ENCODE results near the gene COL24A1. TPM values are rescaled to one million over a fixed set of nuclear protein-coding genes. Genes with fewer than 3 reads are reported as not detected.

The COL24A1 gene
- polyA plus RNA-seq, 1 donor = 1.6 TPM

- H3K27ac ChIP-seq (ENCODE audit: low read length) = no peak overlapping the region
- WGBS (ENCODE audit: insufficient coverage, low lambda C conversion rate) = 80% methylated on average over 1 of the region's 1 CpG
- no peaks in the 10 kb centered on the region for H3K27me3 ChIP-seq (ENCODE audit: control insufficient read depth, insufficient read depth, low read length)
- H3K4me3 ChIP-seq (ENCODE audit: low read length) = no peak overlapping the region
- no peaks in the 10 kb centered on the region for H3K36me3 ChIP-seq (ENCODE audit: control insufficient read depth, insufficient read depth, low read length)
- no peaks in the 10 kb centered on the region for H3K4me1 ChIP-seq (ENCODE audit: control insufficient read depth, insufficient read depth, low read length)
- no peaks in the 10 kb centered on the region for H3K9me3 ChIP-seq (ENCODE audit: control insufficient read depth, low read depth, low read length)
- no peak for DNase-seq
These were observed 34.3 kb upstream of the COL24A1 start for GRCh38 chr1:86190873-86191272.

DNA sequence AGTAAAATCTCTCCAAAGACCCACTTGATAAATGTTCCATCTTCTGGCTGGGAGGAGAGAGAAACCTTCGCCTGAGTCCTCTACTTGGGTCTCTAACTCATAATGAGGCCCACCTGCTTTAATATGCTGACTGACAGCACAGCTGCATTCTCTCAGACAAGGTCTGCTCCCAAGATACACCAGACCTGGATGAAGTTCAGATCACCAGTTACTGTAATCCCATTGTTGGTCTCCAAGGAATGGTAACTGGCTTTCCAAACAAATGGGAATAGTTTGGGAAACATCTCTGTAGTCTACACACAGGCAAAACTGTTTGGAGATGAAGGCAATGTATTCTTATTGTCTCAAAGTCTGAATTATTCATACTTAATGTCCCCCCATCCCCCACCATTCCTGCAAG lies 27.9 kb upstream of the COL24A1 start:
- H3K27ac ChIP-seq (ENCODE audit: low read length) = no peak overlapping the region
- H3K36me3 ChIP-seq (ENCODE audit: control insufficient read depth, insufficient read depth, low read length) = no peaks in the 10 kb centered on the region
- no peaks in the 10 kb centered on the region for H3K4me1 ChIP-seq (ENCODE audit: control insufficient read depth, insufficient read depth, low read length)
- H3K9me3 ChIP-seq (ENCODE audit: control insufficient read depth, low read depth, low read length) = no peaks in the 10 kb centered on the region
- no peak overlapping the region for H3K4me3 ChIP-seq (ENCODE audit: low read length)
- no peaks in the 10 kb centered on the region for H3K27me3 ChIP-seq (ENCODE audit: control insufficient read depth, insufficient read depth, low read length)
- no CpG with 5 or more reads among the region's 1 CpG for WGBS (ENCODE audit: insufficient coverage, low lambda C conversion rate)
- no peak for DNase-seq

GRCh38 chr1:86183810-86184209 lies 27.2 kb upstream of the COL24A1 start:
- Histone ChIP-seq H3K4me1 (ENCODE audit: control insufficient read depth, insufficient read depth, low read length) (no peaks in the 10 kb centered on the region), H3K27ac (ENCODE audit: low read length) (no peak overlapping the region), H3K9me3 (ENCODE audit: control insufficient read depth, low read depth, low read length) (no peaks in the 10 kb centered on the region), H3K27me3 (ENCODE audit: control insufficient read depth, insufficient read depth, low read length) (no peaks in the 10 kb centered on the region), H3K4me3 (ENCODE audit: low read length) (no peak overlapping the region), H3K36me3 (ENCODE audit: control insufficient read depth, insufficient read depth, low read length) (no peaks in the 10 kb centered on the region)
- WGBS (ENCODE audit: insufficient coverage, low lambda C conversion rate) = no CpG with 5 or more reads among the region's 1 CpG
- no peak for DNase-seq

- no peak for DNase-seq
- no peaks in the 10 kb centered on the region for H3K4me1 ChIP-seq (ENCODE audit: control insufficient read depth, insufficient read depth, low read length)
- H3K4me3 ChIP-seq (ENCODE audit: low read length) = no peak overlapping the region
- no peak overlapping the region for H3K27ac ChIP-seq (ENCODE audit: low read length)
- no peaks in the 10 kb centered on the region for H3K27me3 ChIP-seq (ENCODE audit: control insufficient read depth, insufficient read depth, low read length)
- 47% methylated on average over 3 of the region's 5 CpGs for WGBS (ENCODE audit: insufficient coverage, low lambda C conversion rate)
- H3K9me3 ChIP-seq (ENCODE audit: control insufficient read depth, low read depth, low read length) = no peaks in the 10 kb centered on the region
- H3K36me3 ChIP-seq (ENCODE audit: control insufficient read depth, insufficient read depth, low read length) = no peaks in the 10 kb centered on the region
These were observed 19.7 kb upstream of the COL24A1 start for GRCh38 chr1:86176226-86176625.

DNA sequence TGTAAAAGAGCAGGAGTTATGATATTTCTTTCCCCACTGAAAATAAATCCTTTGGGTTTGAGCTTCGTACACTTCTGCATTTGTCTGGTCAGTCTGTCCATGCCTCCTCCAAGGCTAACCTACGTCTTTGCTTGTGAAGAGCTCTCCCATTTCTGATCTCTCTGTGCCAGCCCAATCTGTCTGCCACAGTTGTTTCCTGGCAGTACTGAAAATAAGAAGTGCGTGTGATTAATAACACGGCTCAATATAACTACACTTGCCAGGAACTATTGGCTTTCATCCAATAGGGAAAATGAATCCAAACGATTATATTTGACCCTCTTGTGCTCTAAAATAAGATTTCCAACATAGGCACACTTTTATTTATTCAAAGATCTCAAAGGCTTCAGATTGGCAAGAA lies 19.2 kb upstream of the COL24A1 start:
- Histone ChIP-seq H3K4me3 (ENCODE audit: low read length) (no peak overlapping the region), H3K36me3 (ENCODE audit: control insufficient read depth, insufficient read depth, low read length) (no peaks in the 10 kb centered on the region), H3K4me1 (ENCODE audit: control insufficient read depth, insufficient read depth, low read length) (no peaks in the 10 kb centered on the region), H3K27me3 (ENCODE audit: control insufficient read depth, insufficient read depth, low read length) (no peaks in the 10 kb centered on the region), H3K9me3 (ENCODE audit: control insufficient read depth, low read depth, low read length) (no peaks in the 10 kb centered on the region), H3K27ac (ENCODE audit: low read length) (no peak overlapping the region)
- WGBS (ENCODE audit: insufficient coverage, low lambda C conversion rate) = 29% methylated on average over 1 of the region's 5 CpGs
- no peak for DNase-seq

GRCh38 chr1:86169625-86170024 lies 13.1 kb upstream of the COL24A1 start:
- no peak overlapping the region for H3K27ac ChIP-seq (ENCODE audit: low read length)
- no CpG with 5 or more reads among the region's 1 CpG for WGBS (ENCODE audit: insufficient coverage, low lambda C conversion rate)
- no peaks in the 10 kb centered on the region for H3K4me1 ChIP-seq (ENCODE audit: control insufficient read depth, insufficient read depth, low read length)
- no peak overlapping the region for H3K4me3 ChIP-seq (ENCODE audit: low read length)
- no peaks in the 10 kb centered on the region for H3K9me3 ChIP-seq (ENCODE audit: control insufficient read depth, low read depth, low read length)
- no peaks in the 10 kb centered on the region for H3K36me3 ChIP-seq (ENCODE audit: control insufficient read depth, insufficient read depth, low read length)
- DNase-seq = no peak
- no peaks in the 10 kb centered on the region for H3K27me3 ChIP-seq (ENCODE audit: control insufficient read depth, insufficient read depth, low read length)

DNA sequence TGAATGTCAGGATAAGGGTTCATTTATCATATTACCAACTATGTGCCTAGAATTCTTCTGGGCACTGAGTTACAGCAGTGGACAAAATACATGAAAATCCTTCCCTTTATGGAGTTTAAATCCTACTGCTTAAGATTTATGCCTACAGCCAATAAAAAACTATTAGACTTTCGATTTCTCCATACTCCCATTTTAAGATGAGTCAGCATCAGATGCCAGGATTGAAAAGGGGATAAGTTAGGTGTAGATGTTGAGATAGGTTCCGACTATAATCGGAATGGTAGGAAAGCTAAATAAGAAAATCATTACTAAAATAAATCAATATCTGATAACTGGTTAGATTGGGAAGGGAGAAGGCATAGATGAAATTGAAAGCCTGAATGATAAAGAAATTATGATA lies 3.2 kb upstream of the COL24A1 start:
- Histone ChIP-seq H3K4me3 (ENCODE audit: low read length) (no peak overlapping the region), H3K27me3 (ENCODE audit: control insufficient read depth, insufficient read depth, low read length) (peaks cover 33% of the 10 kb centered on the region), H3K9me3 (ENCODE audit: control insufficient read depth, low read depth, low read length) (peaks cover 6% of the 10 kb centered on the region), H3K36me3 (ENCODE audit: control insufficient read depth, insufficient read depth, low read length) (no peaks in the 10 kb centered on the region), H3K27ac (ENCODE audit: low read length) (no peak overlapping the region), H3K4me1 (ENCODE audit: control insufficient read depth, insufficient read depth, low read length) (peaks cover 9% of the 10 kb centered on the region)
- WGBS (ENCODE audit: insufficient coverage, low lambda C conversion rate) = 100% methylated on average over 2 of the region's 3 CpGs
- no peak for DNase-seq

DNA sequence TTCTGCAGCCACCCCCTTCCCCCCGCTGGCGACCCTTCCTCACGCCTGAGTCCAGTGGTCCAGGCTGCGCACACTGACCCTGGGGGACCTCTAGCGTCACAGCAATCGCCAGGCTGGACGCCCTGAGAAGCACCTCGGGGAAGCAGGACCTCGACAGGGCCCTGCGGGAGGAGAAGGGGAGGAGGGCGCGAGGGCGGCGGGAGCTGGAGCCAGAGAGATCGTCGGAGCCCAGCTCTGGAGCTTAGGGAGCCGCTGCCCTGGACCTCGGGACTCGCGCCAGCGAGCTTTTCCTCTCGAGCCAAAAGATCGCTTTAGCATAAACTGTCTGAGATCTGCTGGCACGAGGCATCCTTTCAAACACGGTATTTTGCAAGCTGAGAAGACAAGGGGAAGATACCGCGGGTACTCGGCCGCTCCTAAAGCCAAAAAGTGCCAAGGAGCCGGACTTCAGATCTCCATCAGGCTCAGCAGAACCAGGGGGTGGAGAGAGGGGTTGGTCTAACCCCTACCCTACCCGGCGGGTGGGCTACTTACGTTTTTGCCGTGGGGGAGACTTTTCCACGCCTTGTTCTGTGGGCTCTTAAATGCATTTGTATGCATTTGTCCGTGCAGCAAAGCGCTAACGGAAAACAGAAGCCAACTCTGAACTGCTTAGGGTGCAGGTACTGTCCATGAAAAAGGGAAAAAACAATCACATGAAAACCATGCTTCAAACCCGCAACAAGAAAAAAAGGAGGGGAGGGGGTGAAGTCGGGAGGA lies 586 bp downstream of the COL24A1 start:
- Histone ChIP-seq H3K27ac (ENCODE audit: low read length) (peak overlapping the region; percentile 48), H3K36me3 (ENCODE audit: control insufficient read depth, insufficient read depth, low read length) (no peaks in the 10 kb centered on the region), H3K4me3 (ENCODE audit: low read length) (peak overlapping the region; percentile 45), H3K9me3 (ENCODE audit: control insufficient read depth, low read depth, low read length) (peaks cover 6% of the 10 kb centered on the region), H3K27me3 (ENCODE audit: control insufficient read depth, insufficient read depth, low read length) (peaks cover 47% of the 10 kb centered on the region), H3K4me1 (ENCODE audit: control insufficient read depth, insufficient read depth, low read length) (peaks cover 9% of the 10 kb centered on the region)
- WGBS (ENCODE audit: insufficient coverage, low lambda C conversion rate) = 0% methylated on average over 5 of the region's 40 CpGs
- peak in 1 of 2 donors; percentile 24 for DNase-seq

DNA sequence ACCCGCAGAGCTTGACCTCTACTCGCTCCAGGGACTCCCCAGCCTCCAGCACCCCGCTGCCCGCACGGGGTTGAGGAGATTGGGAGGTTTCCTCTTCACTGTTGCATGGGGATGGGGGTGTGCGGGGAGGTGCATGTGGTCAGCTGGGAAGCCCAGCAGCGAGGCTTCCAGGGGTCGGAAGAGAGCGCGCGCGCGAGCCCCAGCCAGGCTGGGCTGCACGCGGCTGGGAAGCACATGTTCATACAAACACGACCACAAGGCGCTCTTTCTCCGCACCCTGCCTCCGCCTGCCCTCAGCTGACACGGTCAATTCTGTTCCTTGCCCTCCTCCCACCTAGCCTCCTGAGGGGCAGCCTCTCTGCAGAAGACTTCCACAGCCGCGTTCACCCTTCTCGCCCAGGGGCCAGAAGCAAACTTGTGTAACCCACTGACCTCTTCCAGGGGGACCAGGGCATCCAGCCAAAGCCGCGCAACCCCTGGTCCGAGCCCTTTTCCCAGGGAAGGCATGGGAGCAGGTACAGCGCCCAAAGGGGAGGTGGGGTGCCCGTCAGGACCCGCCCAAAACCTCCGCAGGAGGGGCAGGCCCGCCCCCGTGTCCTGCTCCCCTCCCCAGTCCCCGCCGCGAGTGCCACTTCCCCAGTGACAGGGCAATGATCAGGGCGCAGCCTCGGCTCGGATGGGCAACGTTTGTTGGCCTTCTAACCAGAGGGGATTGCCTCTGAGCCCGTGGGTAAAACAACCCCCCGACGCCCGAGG lies 1.3 kb downstream of the COL24A1 start:
- peaks cover 47% of the 10 kb centered on the region for H3K27me3 ChIP-seq (ENCODE audit: control insufficient read depth, insufficient read depth, low read length)
- H3K4me1 ChIP-seq (ENCODE audit: control insufficient read depth, insufficient read depth, low read length) = peaks cover 9% of the 10 kb centered on the region
- peaks cover 6% of the 10 kb centered on the region for H3K9me3 ChIP-seq (ENCODE audit: control insufficient read depth, low read depth, low read length)
- WGBS (ENCODE audit: insufficient coverage, low lambda C conversion rate) = 0% methylated on average over 4 of the region's 43 CpGs
- no peak overlapping the region for H3K27ac ChIP-seq (ENCODE audit: low read length)
- peak in 1 of 2 donors; percentile 10 for DNase-seq
- H3K36me3 ChIP-seq (ENCODE audit: control insufficient read depth, insufficient read depth, low read length) = no peaks in the 10 kb centered on the region
- peak overlapping the region; percentile 45 for H3K4me3 ChIP-seq (ENCODE audit: low read length)

GRCh38 chr1:86154571-86155050 lies 2.0 kb downstream of the COL24A1 start:
- Histone ChIP-seq H3K9me3 (ENCODE audit: control insufficient read depth, low read depth, low read length) (peaks cover 6% of the 10 kb centered on the region), H3K4me1 (ENCODE audit: control insufficient read depth, insufficient read depth, low read length) (peaks cover 9% of the 10 kb centered on the region), H3K27me3 (ENCODE audit: control insufficient read depth, insufficient read depth, low read length) (peaks cover 47% of the 10 kb centered on the region), H3K4me3 (ENCODE audit: low read length) (peak overlapping the region; percentile 45), H3K27ac (ENCODE audit: low read length) (no peak overlapping the region), H3K36me3 (ENCODE audit: control insufficient read depth, insufficient read depth, low read length) (no peaks in the 10 kb centered on the region)
- no CpG with 5 or more reads among the region's 20 CpGs for WGBS (ENCODE audit: insufficient coverage, low lambda C conversion rate)
- DNase-seq = no peak
